HG02943 (cell line): Measurements from ENCODE around the gene SQSTM1.

Source experiments
- ATAC-seq: cut with Tn5 transposase; IDR thresholded peaks from one replicate; pipeline ENCODE4 v1.9.1; 2021; ENCODE audit warnings: mild to moderate bottlenecking, low read depth, moderate library complexity; ENCODE audit not compliant: unreplicated experiment

The SQSTM1 gene

GRCh38 chr5:179794171-179794570 is 26.5 kb upstream of the SQSTM1 start:
- no peak for ATAC-seq

GRCh38 chr5:179794575-179794974 is 26.1 kb upstream of the SQSTM1 start:
- no peak for ATAC-seq

GRCh38 chr5:179795049-179795862 is 25.4 kb upstream of the SQSTM1 start:
- ATAC-seq = no peak

- peak; percentile 57 for ATAC-seq
Observed at GRCh38 chr5:179795863-179796833, 24.6 kb upstream of the SQSTM1 start.

GRCh38 chr5:179796877-179797608 is 23.7 kb upstream of the SQSTM1 start:
- ATAC-seq = no peak

- no peak for ATAC-seq
Observed at GRCh38 chr5:179797741-179798140, 23.0 kb upstream of the SQSTM1 start.

- no peak for ATAC-seq
Observed at GRCh38 chr5:179798144-179798770, 22.4 kb upstream of the SQSTM1 start.

- no peak for ATAC-seq
Observed at GRCh38 chr5:179798771-179799643, 21.7 kb upstream of the SQSTM1 start.

GRCh38 chr5:179799644-179799973 is 21.1 kb upstream of the SQSTM1 start:
- ATAC-seq = no peak

- ATAC-seq = no peak
Observed at GRCh38 chr5:179800071-179800695, 20.5 kb upstream of the SQSTM1 start.

GRCh38 chr5:179800696-179801201 is 20.0 kb upstream of the SQSTM1 start:
- no peak for ATAC-seq

- peak; percentile 43 for ATAC-seq
Observed at GRCh38 chr5:179801304-179802206, 19.1 kb upstream of the SQSTM1 start.

GRCh38 chr5:179802207-179802883 is 18.4 kb upstream of the SQSTM1 start:
- no peak for ATAC-seq

- ATAC-seq = no peak
Observed at GRCh38 chr5:179802950-179803562, 17.6 kb upstream of the SQSTM1 start.

- no peak for ATAC-seq
Observed at GRCh38 chr5:179803651-179804554, 16.8 kb upstream of the SQSTM1 start.

- no peak for ATAC-seq
Observed at GRCh38 chr5:179804555-179804947, 16.2 kb upstream of the SQSTM1 start.
